GM23338 (cell line): ENCODE results near the gene MATN3. TPM values are rescaled to one million over a fixed set of nuclear protein-coding genes. Genes with fewer than 3 reads are reported as not detected.

Source experiments
- ATAC-seq: fragments of 200-7000 bp; cut with Tn5 transposase; 3 replicates; pipeline ENCODE4 v1.9.1; 2020
- DNase-seq: peaks from one replicate; pipeline ENCODE4 v3.0.0-alpha.2; 2015; ENCODE audit warnings: low spot score
- H2AFZ ChIP-seq: fragments of 200-600 bp; sonication (generic); 2 replicates; pipeline ENCODE4 v1.8.0; 2016; ENCODE audit warnings: antibody characterized with exemption, mild to moderate bottlenecking, moderate library complexity
- H3F3A ChIP-seq: fragments of 200-600 bp; sonication (generic); replicated peaks from 2 replicates; pipeline ENCODE4 v1.8.0; 2017; ENCODE audit warnings: antibody characterized with exemption, mixed run types, low read depth
- H3K27ac ChIP-seq: fragments of 200-600 bp; sonication (generic); 2 replicates; pipeline ENCODE4 v1.6.1; 2016; ENCODE audit warnings: low read depth
- H3K27me3 ChIP-seq: fragments of 200-600 bp; sonication (generic); 2 replicates; pipeline ENCODE4 v1.8.0; 2016; ENCODE audit warnings: mild to moderate bottlenecking, mixed run types, moderate library complexity; ENCODE audit not compliant: insufficient read depth
- H3K36me3 ChIP-seq: fragments of 200-600 bp; sonication (generic); 2 replicates; pipeline ENCODE4 v1.8.0; 2016; ENCODE audit warnings: mild to moderate bottlenecking; ENCODE audit not compliant: insufficient read depth
- H3K4me1 ChIP-seq: fragments of 200-600 bp; sonication (generic); 2 replicates; pipeline ENCODE4 v1.8.0; 2016; ENCODE audit warnings: mild to moderate bottlenecking, moderate library complexity; ENCODE audit not compliant: insufficient read depth
- H3K4me2 ChIP-seq: fragments of 200-600 bp; sonication (generic); 2 replicates; pipeline ENCODE4 v1.7.1; 2017; ENCODE audit warnings: mixed run types
- H3K4me3 ChIP-seq: fragments of 200-600 bp; sonication (generic); 2 replicates; pipeline ENCODE4 v1.6.1; 2016; ENCODE audit warnings: mixed run types
- H3K79me2 ChIP-seq: fragments of 200-600 bp; sonication (generic); replicated peaks from 2 replicates; pipeline ENCODE4 v1.8.0; 2017; ENCODE audit warnings: mild to moderate bottlenecking; ENCODE audit not compliant: insufficient read depth
- H3K9me2 ChIP-seq: fragments of 200-600 bp; sonication (generic); 2 replicates; pipeline ENCODE4 v1.8.0; 2017; ENCODE audit not compliant: insufficient read depth
- H4K20me1 ChIP-seq: fragments of 200-600 bp; sonication (generic); replicated peaks from 2 replicates; pipeline ENCODE4 v1.8.0; 2017; ENCODE audit warnings: mild to moderate bottlenecking; ENCODE audit not compliant: insufficient read depth
- H3K27ac Mint-ChIP-seq: 2 replicates; pipeline ENCODE4 v1.8.0; 2020; ENCODE audit warnings: inconsistent platforms, mild to moderate bottlenecking, moderate library complexity, mixed read lengths
- H3K27me3 Mint-ChIP-seq: 3 replicates; pipeline ENCODE4 v1.8.0; 2022; ENCODE audit warnings: low read depth, mild to moderate bottlenecking, moderate library complexity, mixed read lengths, inconsistent platforms; ENCODE audit not compliant: insufficient read depth, poor library complexity
- H3K36me3 Mint-ChIP-seq: 3 replicates; pipeline ENCODE4 v1.8.0; 2021; ENCODE audit warnings: low read depth, mild to moderate bottlenecking, inconsistent platforms, moderate library complexity, mixed read lengths
- H3K4me1 Mint-ChIP-seq: 3 replicates; pipeline ENCODE4 v1.8.0; 2020; ENCODE audit warnings: mild to moderate bottlenecking, inconsistent platforms, mixed read lengths
- H3K4me3 Mint-ChIP-seq: 3 replicates; pipeline ENCODE4 v1.8.0; 2021; ENCODE audit warnings: moderate library complexity, mild to moderate bottlenecking, inconsistent platforms, mixed read lengths
- H3K9me3 Mint-ChIP-seq: 3 replicates; pipeline ENCODE4 v1.8.0; 2020; ENCODE audit warnings: moderate library complexity, mild to moderate bottlenecking, inconsistent platforms, mixed read lengths
- CREB1 ChIP-seq: fragments of 250-450 bp; sonication (Bioruptor Pico); IDR thresholded peaks from 2 replicates; pipeline ENCODE4 v1.5.0; 2020; ENCODE audit warnings: low read depth, mild to moderate bottlenecking, moderate library complexity
- CTCF ChIP-seq, 2 experiments: fragments of 200-600 bp in 1 of 2; sonication (generic) in 1 of 2; conservative IDR thresholded peaks; 2 replicates each; pipeline versions ENCODE4 v1.5.1 to v1.6.1; 2016 to 2017; ENCODE audit warnings: antibody characterized with exemption in 2 of 2, low read depth in 2 of 2, mild to moderate bottlenecking in 2 of 2, moderate library complexity in 1 of 2
- ETS1 ChIP-seq: IDR thresholded peaks from 2 replicates; pipeline ENCODE4 v1.6.1; 2016; ENCODE audit warnings: antibody characterized with exemption
- EZH2phosphoT487 ChIP-seq: fragments of 200-600 bp; sonication (generic); IDR thresholded peaks from one replicate; pipeline ENCODE4 v1.8.1; 2018; ENCODE audit warnings: antibody characterized with exemption; ENCODE audit not compliant: unreplicated experiment
- JUNB ChIP-seq: IDR thresholded peaks from one replicate; pipeline ENCODE4 v1.6.1; 2016; ENCODE audit warnings: antibody characterized with exemption; ENCODE audit not compliant: unreplicated experiment
- NANOG ChIP-seq: IDR thresholded peaks from 2 replicates; pipeline ENCODE4 v1.6.1; 2016; ENCODE audit warnings: antibody characterized with exemption, borderline replicate concordance
- REST ChIP-seq: IDR thresholded peaks from one replicate; pipeline ENCODE4 v1.6.1; 2018; ENCODE audit warnings: antibody characterized with exemption; ENCODE audit not compliant: unreplicated experiment
- ZNF114 ChIP-seq: fragments of 250-450 bp; sonication (Bioruptor Pico); IDR thresholded peaks from 2 replicates; pipeline ENCODE4 v1.5.0; 2020; ENCODE audit warnings: mild to moderate bottlenecking, moderate library complexity
- ZNF331 ChIP-seq: fragments of 250-450 bp; sonication (Bioruptor Pico); IDR thresholded peaks from 2 replicates; pipeline ENCODE4 v1.5.0; 2020; ENCODE audit warnings: low read depth, mild to moderate bottlenecking, moderate library complexity
- polyA plus RNA-seq: library from polyadenylated mRNA; unstranded; fragments of >200 nt; fragmentation: Nextera tagmentation; extraction: Ambion mirVana; gene quantifications from 2 replicates; pipeline ENCODE4 v1.2.1, GENCODE V29; 2016
- total RNA-seq: library from RNA; depleted of rRNA; stranded (reverse); fragments of >200 nt; shearing (Covaris generic); gene quantifications from 2 replicates; pipeline ENCODE4 v1.2.3, GENCODE V29; 2014

MATN3 gene
- total and polyA plus RNA-seq, 2 experiments from 2014 or later: 4.6 to 6.4 TPM

- ATAC-seq (peak; percentile 45), DNase-seq (peak; percentile 73)
- Histone ChIP-seq H3K4me1 (peaks cover 14% of the 10 kb centered on the region), H3K36me3 (no peaks in the 10 kb centered on the region), H3F3A (no peaks in the 10 kb centered on the region), H3K27ac (peak overlapping the region; percentile 80), H3K4me3 (peak overlapping the region; percentile 82), H3K9me2 (no peaks in the 10 kb centered on the region), H3K4me2 (peak overlapping the region; percentile 94), H4K20me1 (peaks cover under 1% of the 10 kb centered on the region; the same call in 1 of the 2 replicates), H3K79me2 (peaks cover 52% of the 10 kb centered on the region), H2AFZ (no peak overlapping the region), H3K27me3 (no peaks in the 10 kb centered on the region)
- H3K27ac Mint-ChIP-seq: no peak overlapping the region
- no peaks in the 10 kb centered on the region for H3K36me3 Mint-ChIP-seq
- no peaks in the 10 kb centered on the region for H3K9me3 Mint-ChIP-seq
- peaks cover 5% of the 10 kb centered on the region for H3K27me3 Mint-ChIP-seq
- TF ChIP-seq NANOG (no peak), CTCF (conservative IDR thresholded peaks at IDR 0.05; ENCODE audit: low read depth in 2 of 2) (peak in 1 of 2 experiments; percentile 38; a peak in 2 of 4 replicates)
- no peak overlapping the region for H3K4me3 Mint-ChIP-seq
- peaks cover 16% of the 10 kb centered on the region for H3K4me1 Mint-ChIP-seq
These were observed 38.4 kb upstream of the MATN3 start for GRCh38 chr2:20050646-20051531.

DNA sequence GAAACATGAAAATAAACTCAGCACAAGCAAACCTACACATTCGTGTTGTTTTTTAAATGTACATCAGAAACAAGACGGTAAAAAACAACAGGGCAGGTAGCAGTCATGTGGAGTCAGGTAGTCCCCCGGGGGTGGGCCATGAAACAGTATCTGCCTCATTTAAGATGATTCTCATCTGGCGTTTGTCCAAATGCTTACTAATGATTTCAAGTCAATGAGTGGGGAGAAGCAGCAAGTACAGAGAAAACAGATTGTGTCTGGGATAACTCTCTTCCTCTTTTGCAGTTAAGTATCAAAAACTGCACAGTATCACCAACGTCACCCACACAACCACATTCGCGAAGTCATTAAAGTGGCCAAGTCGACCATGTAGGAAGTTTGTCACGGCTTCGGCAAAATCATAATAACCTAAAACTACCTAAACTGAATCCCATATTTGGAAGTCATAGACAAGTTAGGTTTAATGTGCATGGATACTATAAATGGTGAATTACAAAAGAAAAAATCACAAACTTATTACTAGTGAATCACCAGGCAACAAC lies 37.7 kb upstream of the MATN3 start:
- no peaks in the 10 kb centered on the region for H3F3A ChIP-seq
- Mint-ChIP-seq H3K4me1 (peaks cover 16% of the 10 kb centered on the region), H3K36me3 (no peaks in the 10 kb centered on the region), H3K27me3 (peaks cover 5% of the 10 kb centered on the region), H3K9me3 (no peaks in the 10 kb centered on the region), H3K27ac (no peak overlapping the region), H3K4me3 (no peak overlapping the region)
- no peak overlapping the region for H2AFZ ChIP-seq
- peaks cover 7% of the 10 kb centered on the region; the same call in 1 of the 2 replicates for H4K20me1 ChIP-seq
- no peaks in the 10 kb centered on the region for H3K9me2 ChIP-seq
- H3K79me2 ChIP-seq: peaks cover 59% of the 10 kb centered on the region
- peak overlapping the region; percentile 94 for H3K4me2 ChIP-seq
- peak overlapping the region; percentile 80 for H3K27ac ChIP-seq
- no peaks in the 10 kb centered on the region for H3K36me3 ChIP-seq
- H3K4me1 ChIP-seq: peaks cover 14% of the 10 kb centered on the region
- DNase-seq: peak; percentile 9
- ATAC-seq: no peak
- peak overlapping the region; percentile 82 for H3K4me3 ChIP-seq
- H3K27me3 ChIP-seq: no peaks in the 10 kb centered on the region
- TF ChIP-seq JUNB: no peak
- no peak for TF ChIP-seq ZNF114
- no peak for TF ChIP-seq CREB1 (CRISPR knock-in tag)
- TF ChIP-seq ETS1: no peak
- TF ChIP-seq EZH2phosphoT487: no peak
- no peak for TF ChIP-seq REST
- TF ChIP-seq CTCF (conservative IDR thresholded peaks at IDR 0.05; ENCODE audit: low read depth in 2 of 2): no peak
- TF ChIP-seq ZNF331: no peak
